ENCODE data around the gene ACOT2.

DNA sequence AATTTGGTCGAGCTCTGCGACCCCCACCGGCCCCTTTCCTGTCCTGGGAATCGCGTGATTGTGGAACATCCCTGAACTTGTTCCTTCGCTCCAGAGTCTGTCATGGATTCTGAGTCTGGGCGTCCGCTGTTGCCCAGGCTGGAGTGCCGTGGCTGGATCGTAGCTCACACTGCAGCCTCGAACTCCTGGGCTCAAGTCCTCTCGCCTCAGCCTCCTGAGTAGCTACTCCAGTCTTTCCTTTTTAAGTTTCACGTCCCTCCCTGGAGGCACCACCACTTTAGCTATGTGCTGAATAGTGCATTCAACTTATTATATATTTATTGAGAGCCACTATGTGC is 44.0 kb downstream of the ACOT2 start:
- TF ChIP-seq, protein P1, sequence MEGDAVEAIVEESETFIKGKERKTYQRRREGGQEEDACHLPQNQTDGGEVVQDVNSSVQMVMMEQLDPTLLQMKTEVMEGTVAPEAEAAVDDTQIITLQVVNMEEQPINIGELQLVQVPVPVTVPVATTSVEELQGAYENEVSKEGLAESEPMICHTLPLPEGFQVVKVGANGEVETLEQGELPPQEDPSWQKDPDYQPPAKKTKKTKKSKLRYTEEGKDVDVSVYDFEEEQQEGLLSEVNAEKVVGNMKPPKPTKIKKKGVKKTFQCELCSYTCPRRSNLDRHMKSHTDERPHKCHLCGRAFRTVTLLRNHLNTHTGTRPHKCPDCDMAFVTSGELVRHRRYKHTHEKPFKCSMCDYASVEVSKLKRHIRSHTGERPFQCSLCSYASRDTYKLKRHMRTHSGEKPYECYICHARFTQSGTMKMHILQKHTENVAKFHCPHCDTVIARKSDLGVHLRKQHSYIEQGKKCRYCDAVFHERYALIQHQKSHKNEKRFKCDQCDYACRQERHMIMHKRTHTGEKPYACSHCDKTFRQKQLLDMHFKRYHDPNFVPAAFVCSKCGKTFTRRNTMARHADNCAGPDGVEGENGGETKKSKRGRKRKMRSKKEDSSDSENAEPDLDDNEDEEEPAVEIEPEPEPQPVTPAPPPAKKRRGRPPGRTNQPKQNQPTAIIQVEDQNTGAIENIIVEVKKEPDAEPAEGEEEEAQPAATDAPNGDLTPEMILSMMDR (conservative IDR thresholded peaks at IDR 0.05; ENCODE audit: low read length) = no peak
- TF ChIP-seq EZH2phosphoT487 (IDR thresholded peaks at IDR 0.05; ENCODE audit: borderline replicate concordance, low read depth, low read length) = no peak
